OCI-LY3 (cell line): ENCODE data around the gene CCDC178.

ENCODE experiments used
- CTCF ChIP-seq: fragments of 200-600, 300-600 bp; sonication (generic); IDR thresholded peaks from 2 replicates; pipeline ENCODE4 v1.5.1; 2014; ENCODE audit warnings: antibody characterized with exemption, low read length, low read depth
- EZH2phosphoT487 ChIP-seq: fragments of 200-600 bp; shearing (Covaris generic); IDR thresholded peaks from 2 replicates; pipeline ENCODE4 v1.6.1; 2018; ENCODE audit warnings: antibody characterized with exemption, mixed run types, low read depth

GRCh38 chr18:33154049-33154448 is 286.5 kb downstream of the CCDC178 start:
- no peak for TF ChIP-seq CTCF
- TF ChIP-seq EZH2phosphoT487: no peak
